GM12878 (cell line): ENCODE measurements around the gene PDE8B. TPM values are rescaled to one million over a fixed set of nuclear protein-coding genes. Genes with fewer than 3 reads are reported as not detected.
A peak's percentile ranks its signal among the peaks of the same experiment; 100 is the strongest.

Source experiments
- EED ChIP-seq: sonication (generic); IDR thresholded peaks from 2 replicates; pipeline ENCODE4 v1.6.1; 2016; ENCODE audit warnings: antibody characterized with exemption, low read depth
- FOXM1 ChIP-seq: IDR thresholded peaks from 2 replicates; pipeline ENCODE4 v1.6.1; 2012; ENCODE audit warnings: low read depth, mild to moderate bottlenecking, inconsistent platforms, low read length, moderate library complexity
- HCFC1 ChIP-seq: fragments of 150-350 bp; IDR thresholded peaks from 2 replicates; pipeline ENCODE4 v1.6.1; 2014; ENCODE audit warnings: low read length
- IKZF1 ChIP-seq: fragments of 450-650 bp; conservative IDR thresholded peaks from 2 replicates; pipeline ENCODE4 v1.6.1; 2017; ENCODE audit warnings: antibody characterized with exemption, mild to moderate bottlenecking
- IRF4 ChIP-seq: IDR thresholded peaks from 2 replicates; pipeline ENCODE4 v1.6.1; 2011; ENCODE audit warnings: low read depth, low read length
- MTA3 ChIP-seq: IDR thresholded peaks from 2 replicates; pipeline ENCODE4 v1.6.1; 2012; ENCODE audit warnings: low read length, inconsistent platforms, borderline replicate concordance
- NFIC ChIP-seq: IDR thresholded peaks from 2 replicates; pipeline ENCODE4 v1.6.1; 2012; ENCODE audit warnings: low read depth, mild to moderate bottlenecking, inconsistent platforms, low read length, moderate library complexity
- NFXL1 ChIP-seq: fragments of 450-650 bp; IDR thresholded peaks from 2 replicates; pipeline ENCODE4 v1.6.1; 2017; ENCODE audit warnings: antibody characterized with exemption, mild to moderate bottlenecking, borderline replicate concordance
- NFYB ChIP-seq: IDR thresholded peaks from 2 replicates; pipeline ENCODE4 v1.6.1; 2011; ENCODE audit warnings: low read depth, mild to moderate bottlenecking, low read length, improper control_type of control experiment, moderate library complexity; ENCODE audit not compliant: insufficient read depth
- PAX5 ChIP-seq: IDR thresholded peaks from 2 replicates; pipeline ENCODE4 v1.6.1; 2011; ENCODE audit warnings: low read depth, low read length, borderline replicate concordance
- POU2F2 ChIP-seq: IDR thresholded peaks from 3 replicates; pipeline ENCODE4 v1.6.1; 2011; ENCODE audit warnings: low read depth, mild to moderate bottlenecking, low read length, borderline replicate concordance
- RFX5 ChIP-seq: IDR thresholded peaks from 2 replicates; pipeline ENCODE4 v1.6.1; 2011; ENCODE audit warnings: low read depth, low read length, improper control_type of control experiment
- RUNX3 ChIP-seq: IDR thresholded peaks from 2 replicates; pipeline ENCODE4 v1.6.1; 2012; ENCODE audit warnings: low read length, inconsistent platforms
- TAF1 ChIP-seq: IDR thresholded peaks from 2 replicates; pipeline ENCODE4 v1.6.1; 2011; ENCODE audit warnings: mild to moderate bottlenecking, low read depth, low read length, borderline replicate concordance
- TCF12 ChIP-seq: IDR thresholded peaks from 2 replicates; pipeline ENCODE4 v1.6.1; 2011; ENCODE audit warnings: low read depth, mild to moderate bottlenecking, low read length
- YY1 ChIP-seq: IDR thresholded peaks from 2 replicates; pipeline ENCODE4 v1.6.1; 2011; ENCODE audit warnings: low read depth, mild to moderate bottlenecking, low read length
- ZNF24 ChIP-seq: fragments of 450-650 bp; IDR thresholded peaks from 2 replicates; pipeline ENCODE4 v1.6.1; 2017; ENCODE audit warnings: antibody characterized with exemption, mild to moderate bottlenecking
- polyA plus RNA-seq, 11 experiments: library from polyadenylated mRNA; depleted of rRNA in 4 of 11; unstranded in 6 of 11; stranded (reverse) in 5 of 11; fragments of >200 nt; fragmentation: Nextera tagmentation in 4 of 11; fragmentation: Illumina TruSeq in 1 of 11; extraction: Ambion mirVana in 4 of 11; extraction: Trizol in 1 of 11; gene quantifications; 1 replicate in 1 of 11; 2 replicates in 10 of 11; pipeline versions ENCODE4 v1.2.1 to v1.2.3, GENCODE V29; 2011 to 2016; ENCODE audit warnings: inconsistent platforms in 2 of 11, missing spikeins in 2 of 11, low read depth in 1 of 11
- total RNA-seq, 4 experiments: library from RNA; depleted of rRNA in 3 of 4; stranded (reverse); fragments of >200 nt in 3 of 4; fragmentation: Illumina TruSeq in 1 of 4; extraction: Trizol in 1 of 4; gene quantifications; 2 replicates each; pipeline versions ENCODE4 v1.2.1 to v1.2.3, GENCODE V29; 2013 to 2021
- TF ChIP-seq, protein P1 (sequence below): fragments of 450-650 bp; IDR thresholded peaks from 2 replicates; pipeline ENCODE4 v1.6.1; 2018; ENCODE audit warnings: borderline replicate concordance, mild to moderate bottlenecking; ENCODE audit not compliant: partially characterized antibody
- TF ChIP-seq, protein P2 (sequence below): IDR thresholded peaks from 2 replicates; pipeline ENCODE4 v1.6.1; 2011; ENCODE audit warnings: mild to moderate bottlenecking, low read depth, low read length, moderate library complexity; ENCODE audit not compliant: insufficient replicate concordance
- TF ChIP-seq, protein P3 (sequence below): IDR thresholded peaks from 2 replicates; pipeline ENCODE4 v1.6.1; 2011; ENCODE audit warnings: borderline replicate concordance, low read depth, mild to moderate bottlenecking, moderate library complexity, low read length; ENCODE audit not compliant: insufficient read depth, poor library complexity, severe bottlenecking
- TF ChIP-seq, protein P4 (sequence below): IDR thresholded peaks from 2 replicates; pipeline ENCODE4 v1.6.1; 2011; ENCODE audit warnings: borderline replicate concordance, low read depth, mild to moderate bottlenecking, moderate library complexity, mixed read lengths, low read length; ENCODE audit not compliant: insufficient read depth; ENCODE audit errors: extremely low read length

The PDE8B gene
- total and polyA plus RNA-seq, 10 of the 15 experiments (the other 5 are each of a cell fraction or from before 2014, with no cell fraction given) = 0.03 to 0.44 (median 0.20) TPM; not detected in 3

DNA sequence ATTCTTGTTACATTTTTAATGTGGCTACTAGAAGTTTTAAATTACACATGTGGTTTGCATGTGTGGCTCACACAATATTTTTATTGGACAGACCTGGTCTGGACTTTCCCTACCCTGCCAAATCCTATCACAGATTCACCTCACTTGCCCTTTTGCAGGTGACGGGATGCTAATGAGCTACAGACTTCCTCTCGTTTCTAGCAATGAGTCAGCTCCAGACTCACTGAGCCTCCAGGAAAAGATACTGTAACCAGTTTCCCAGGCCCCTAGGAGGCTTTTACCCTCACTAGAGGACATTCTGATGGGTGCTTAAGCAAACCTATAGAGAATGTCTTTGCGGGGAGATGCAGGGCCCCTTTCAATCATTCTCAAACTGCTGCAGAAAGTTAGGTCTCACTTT lies 146.3 kb downstream of the PDE8B start (continued):
- TF ChIP-seq, protein P1, sequence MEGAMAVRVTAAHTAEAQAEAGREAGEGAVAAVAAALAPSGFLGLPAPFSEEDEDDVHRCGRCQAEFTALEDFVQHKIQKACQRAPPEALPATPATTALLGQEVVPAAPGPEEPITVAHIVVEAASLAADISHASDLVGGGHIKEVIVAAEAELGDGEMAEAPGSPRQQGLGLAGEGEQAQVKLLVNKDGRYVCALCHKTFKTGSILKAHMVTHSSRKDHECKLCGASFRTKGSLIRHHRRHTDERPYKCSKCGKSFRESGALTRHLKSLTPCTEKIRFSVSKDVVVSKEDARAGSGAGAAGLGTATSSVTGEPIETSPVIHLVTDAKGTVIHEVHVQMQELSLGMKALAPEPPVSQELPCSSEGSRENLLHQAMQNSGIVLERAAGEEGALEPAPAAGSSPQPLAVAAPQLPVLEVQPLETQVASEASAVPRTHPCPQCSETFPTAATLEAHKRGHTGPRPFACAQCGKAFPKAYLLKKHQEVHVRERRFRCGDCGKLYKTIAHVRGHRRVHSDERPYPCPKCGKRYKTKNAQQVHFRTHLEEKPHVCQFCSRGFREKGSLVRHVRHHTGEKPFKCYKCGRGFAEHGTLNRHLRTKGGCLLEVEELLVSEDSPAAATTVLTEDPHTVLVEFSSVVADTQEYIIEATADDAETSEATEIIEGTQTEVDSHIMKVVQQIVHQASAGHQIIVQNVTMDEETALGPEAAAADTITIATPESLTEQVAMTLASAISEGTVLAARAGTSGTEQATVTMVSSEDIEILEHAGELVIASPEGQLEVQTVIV = no peak
- TF ChIP-seq YY1 (0 out of 2 replicates have a peak, but pooled peaks have one; percentile 18), PAX5 (peak; percentile 31; the same call in 1 of the 2 replicates), NFIC (peak; percentile 54; the same call in 1 of the 2 replicates), NFXL1 (no peak), FOXM1 (peak; percentile 53; the same call in 1 of the 2 replicates), IRF4 (peak; percentile 82; the same call in 1 of the 2 replicates), RUNX3 (peak; percentile 72), IKZF1 (peak; percentile 81), TAF1 (no peak), MTA3 (no peak), POU2F2 (peak; percentile 97), NFYB (peak; percentile 43; the same call in 1 of the 2 replicates), EED (peak; percentile 77), ZNF24 (no peak), HCFC1 (no peak), RFX5 (no peak), TCF12 (peak; percentile 46; the same call in 1 of the 2 replicates)
- TF ChIP-seq, protein P2, sequence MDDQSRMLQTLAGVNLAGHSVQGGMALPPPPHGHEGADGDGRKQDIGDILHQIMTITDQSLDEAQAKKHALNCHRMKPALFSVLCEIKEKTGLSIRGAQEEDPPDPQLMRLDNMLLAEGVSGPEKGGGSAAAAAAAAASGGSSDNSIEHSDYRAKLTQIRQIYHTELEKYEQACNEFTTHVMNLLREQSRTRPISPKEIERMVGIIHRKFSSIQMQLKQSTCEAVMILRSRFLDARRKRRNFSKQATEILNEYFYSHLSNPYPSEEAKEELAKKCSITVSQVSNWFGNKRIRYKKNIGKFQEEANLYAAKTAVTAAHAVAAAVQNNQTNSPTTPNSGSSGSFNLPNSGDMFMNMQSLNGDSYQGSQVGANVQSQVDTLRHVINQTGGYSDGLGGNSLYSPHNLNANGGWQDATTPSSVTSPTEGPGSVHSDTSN = no peak
- TF ChIP-seq, protein P3, sequence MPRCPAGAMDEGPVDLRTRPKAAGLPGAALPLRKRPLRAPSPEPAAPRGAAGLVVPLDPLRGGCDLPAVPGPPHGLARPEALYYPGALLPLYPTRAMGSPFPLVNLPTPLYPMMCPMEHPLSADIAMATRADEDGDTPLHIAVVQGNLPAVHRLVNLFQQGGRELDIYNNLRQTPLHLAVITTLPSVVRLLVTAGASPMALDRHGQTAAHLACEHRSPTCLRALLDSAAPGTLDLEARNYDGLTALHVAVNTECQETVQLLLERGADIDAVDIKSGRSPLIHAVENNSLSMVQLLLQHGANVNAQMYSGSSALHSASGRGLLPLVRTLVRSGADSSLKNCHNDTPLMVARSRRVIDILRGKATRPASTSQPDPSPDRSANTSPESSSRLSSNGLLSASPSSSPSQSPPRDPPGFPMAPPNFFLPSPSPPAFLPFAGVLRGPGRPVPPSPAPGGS = peak; percentile 21
- TF ChIP-seq, protein P4, sequence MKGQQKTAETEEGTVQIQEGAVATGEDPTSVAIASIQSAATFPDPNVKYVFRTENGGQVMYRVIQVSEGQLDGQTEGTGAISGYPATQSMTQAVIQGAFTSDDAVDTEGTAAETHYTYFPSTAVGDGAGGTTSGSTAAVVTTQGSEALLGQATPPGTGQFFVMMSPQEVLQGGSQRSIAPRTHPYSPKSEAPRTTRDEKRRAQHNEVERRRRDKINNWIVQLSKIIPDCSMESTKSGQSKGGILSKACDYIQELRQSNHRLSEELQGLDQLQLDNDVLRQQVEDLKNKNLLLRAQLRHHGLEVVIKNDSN = no peak
